ENCODE data around the gene BLOC1S2. TPM values are rescaled to one million over a fixed set of nuclear protein-coding genes. Genes with fewer than 3 reads are reported as not detected.

The BLOC1S2 gene
- total RNA-seq = 20.7 and 33.1 TPM in 2 replicates

GRCh38 chr10:100286051-100287033 is at the start of gene BLOC1S2:
TSS of gene BLOC1S2 (minus strand) at chr10:100286680. CDS start at chr10:100286659, 21 bp downstream.

GRCh38 chr10:100330079-100330478 is 43.6 kb upstream of the BLOC1S2 start, which contains the start of gene PKD2L1:
TSS of gene PKD2L1 (minus strand) at chr10:100330228. CDS start at chr10:100330103, 125 bp downstream.

DNA sequence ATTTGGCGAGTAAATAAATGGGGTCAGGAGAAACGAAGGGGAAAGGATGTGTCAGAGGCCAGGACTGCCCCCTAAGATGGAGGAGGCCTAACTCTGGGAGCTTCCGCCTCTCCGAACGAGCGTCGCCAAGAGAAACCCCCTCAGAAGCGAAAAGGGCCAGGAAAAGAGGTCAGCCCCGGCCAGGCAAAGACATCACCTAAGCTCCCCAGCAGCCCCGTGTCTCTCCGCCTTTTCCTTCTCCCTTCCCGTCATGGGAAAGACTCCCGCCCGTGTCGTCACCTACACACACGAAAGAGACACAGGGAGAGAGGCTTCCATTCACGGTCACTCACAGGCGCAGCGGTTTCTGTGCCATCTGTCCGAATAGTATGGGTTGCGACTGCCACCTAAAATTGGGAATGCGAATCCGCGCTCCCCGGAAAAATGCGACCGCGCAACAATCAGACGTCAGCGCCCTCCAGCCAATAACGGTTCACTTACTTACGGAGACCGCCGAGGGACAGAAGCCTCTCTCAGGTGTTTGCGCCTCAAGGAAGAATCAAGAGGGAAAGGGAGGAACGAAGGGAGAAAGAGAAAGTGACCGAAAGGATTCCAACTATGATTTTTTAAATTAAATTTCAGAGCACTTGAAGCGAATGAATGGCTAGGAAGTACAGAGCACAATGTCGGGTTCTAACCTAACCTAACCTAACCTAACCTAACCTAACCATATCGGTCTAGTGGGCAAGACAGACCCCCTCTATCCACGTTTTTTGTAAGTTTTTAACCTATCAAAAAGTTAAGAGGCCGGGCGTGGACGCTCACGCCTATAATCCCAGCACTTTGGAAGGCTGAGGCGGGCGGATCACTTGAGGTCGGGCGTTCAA is 19.0 kb downstream of the BLOC1S2 start, which contains the start of gene CWF19L1:
CWF19L1 (minus strand) TSS at position 400 of the 866 bp plus-strand sequence; CDS start at position 355, 45 bp downstream.

Other genes with a start within 250 kb of the BLOC1S2 start
- gene CPN1, start 204.8 kb downstream of the BLOC1S2 start, total RNA-seq = not detected in 2 replicates
- 38.4 and 47.4 TPM in 2 replicates for gene ERLIN1, start 100.7 kb downstream of the BLOC1S2 start, total RNA-seq
- 6.6 and 8.3 TPM in 2 replicates for gene CHUK, start 57.1 kb downstream of the BLOC1S2 start, total RNA-seq
- gene CWF19L1, start 19.0 kb downstream of the BLOC1S2 start, total RNA-seq = 7.2 and 10.6 TPM in 2 replicates
- gene PKD2L1, start 43.5 kb upstream of the BLOC1S2 start, total RNA-seq = not detected in 2 replicates
- gene SCD, start 60.6 kb upstream of the BLOC1S2 start, total RNA-seq = 89.5 and 91.8 TPM in 2 replicates
- not detected in 2 replicates for gene WNT8B, start 176.3 kb upstream of the BLOC1S2 start, total RNA-seq
- gene SEC31B, start 233.2 kb upstream of the BLOC1S2 start, total RNA-seq = 1.4 and 6.4 TPM in 2 replicates
- 112 and 119 TPM in 2 replicates for gene NDUFB8, start 243.2 kb upstream of the BLOC1S2 start, total RNA-seq
- 6.3 and 9.6 TPM in 2 replicates for gene HIF1AN, start 249.3 kb upstream of the BLOC1S2 start, total RNA-seq

Data from cardiac ventricle fibroblast (primary cell).